GM12892 (cell line): ENCODE measurements around the gene NEK9.

Experiments used
- POLR2AphosphoS5 ChIP-seq: IDR thresholded peaks from 2 replicates; pipeline ENCODE4 v1.6.1; 2011; ENCODE audit warnings: low read depth, low read length, control low read depth
- TAF1 ChIP-seq: IDR thresholded peaks from 2 replicates; pipeline ENCODE4 v1.6.1; 2011; ENCODE audit warnings: low read depth, mild to moderate bottlenecking, control low read depth, low read length, borderline replicate concordance

GRCh38 chr14:75101491-75101890, 25.4 kb downstream of the NEK9 start:
- no peak for TF ChIP-seq POLR2AphosphoS5
- no peak for TF ChIP-seq TAF1
